ENCODE data around the gene RNPC3.

Gene RNPC3

DNA sequence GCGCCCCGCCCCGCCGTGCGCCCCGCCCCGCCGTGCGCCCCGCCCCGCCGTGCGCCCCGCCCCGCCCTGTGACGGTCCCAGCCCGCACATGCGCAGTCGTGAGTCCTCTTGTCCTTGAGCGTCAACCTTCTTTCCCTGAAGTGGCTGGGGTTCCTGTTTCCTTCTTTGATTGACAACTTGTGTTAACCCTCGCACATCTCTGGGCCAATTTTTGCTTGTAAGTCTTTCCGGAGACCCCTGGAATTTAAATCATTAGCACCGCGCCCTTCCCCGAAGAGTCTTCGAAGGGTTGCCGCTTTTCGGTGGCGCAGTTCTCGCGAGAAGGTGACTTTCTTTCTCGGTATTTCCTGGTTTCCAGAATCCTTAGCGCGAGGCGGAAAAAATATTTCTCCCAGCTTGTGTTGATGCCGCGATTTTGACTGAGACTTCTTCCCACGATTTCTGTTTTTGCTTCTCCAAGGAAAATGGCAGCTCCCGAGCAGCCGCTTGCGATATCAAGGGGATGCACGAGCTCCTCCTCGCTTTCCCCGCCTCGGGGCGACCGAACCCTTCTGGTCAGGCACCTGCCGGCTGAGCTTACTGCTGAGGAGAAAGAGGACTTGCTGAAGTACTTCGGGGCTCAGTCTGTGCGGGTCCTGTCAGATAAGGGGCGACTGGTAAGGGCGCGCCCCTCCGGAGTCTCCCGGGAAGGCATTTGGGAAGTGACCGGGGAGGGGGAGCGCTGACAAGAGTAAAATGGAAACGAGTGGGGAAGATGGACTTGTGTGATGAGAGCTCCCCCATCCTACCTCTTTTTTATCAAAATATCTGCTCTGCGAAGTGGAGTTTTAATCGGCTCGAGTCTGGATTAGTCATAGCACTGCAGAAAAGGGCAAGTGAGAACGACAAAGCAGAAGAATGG is at the start of gene RNPC3:
RNPC3 (plus strand) TSS at position 93 of the 901 bp plus-strand sequence; CDS start at position 465, 372 bp downstream.
- peak; percentile 81 for DNase-seq (ENCODE audit: low read depth)

DNA sequence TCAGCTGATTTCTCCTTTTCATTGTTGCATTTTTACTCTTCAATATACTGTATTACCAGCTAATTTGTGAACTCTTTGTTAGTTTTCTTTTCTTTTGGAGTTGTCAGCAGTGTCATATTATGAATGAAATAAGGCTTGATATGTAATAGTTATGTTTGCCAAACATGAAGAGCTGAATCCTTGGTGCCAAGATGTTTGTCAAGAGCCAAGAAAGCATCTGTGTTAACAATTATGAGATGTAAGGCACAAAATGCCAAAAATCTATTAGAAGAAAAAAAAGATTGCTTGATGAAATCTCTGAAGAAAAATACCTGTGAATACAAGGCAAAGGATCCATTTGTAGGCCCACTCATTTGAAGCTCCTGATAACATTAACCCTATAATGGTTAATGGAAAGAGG is 48.4 kb upstream of the RNPC3 start:
- no peak for DNase-seq (ENCODE audit: low read depth)

GRCh38 chr1:103489935-103490334 is 35.6 kb upstream of the RNPC3 start:
- DNase-seq (ENCODE audit: low read depth), result no peak

DNA sequence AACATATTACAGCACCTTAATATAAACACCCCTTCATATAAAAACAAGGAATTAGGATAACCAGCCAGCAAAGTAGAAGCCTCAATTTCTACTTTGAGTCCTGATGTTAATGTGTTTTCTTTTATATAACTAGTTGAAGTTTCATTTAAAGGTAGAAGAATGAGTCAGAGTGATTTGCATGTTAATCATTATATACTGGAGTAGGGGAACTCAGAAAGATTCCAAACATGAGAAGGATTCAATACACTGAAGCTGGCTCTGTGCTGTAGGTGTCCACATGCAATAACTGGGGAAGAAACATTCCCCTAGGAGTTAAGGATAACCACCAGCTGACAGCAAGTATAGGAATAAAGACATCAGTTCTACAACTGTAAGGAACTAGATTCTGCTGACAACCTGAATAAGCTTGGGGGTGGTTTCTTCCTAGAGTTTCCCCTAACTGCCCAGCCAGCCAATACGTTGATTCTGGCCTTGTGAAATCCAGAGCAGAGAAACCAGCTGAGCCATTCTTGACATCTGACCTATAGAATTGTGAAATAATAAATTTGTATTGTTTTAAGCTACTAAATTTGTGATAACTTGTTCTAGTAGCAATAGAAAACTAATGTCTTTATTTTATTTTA is 33.4 kb upstream of the RNPC3 start:
- no peak for DNase-seq (ENCODE audit: low read depth)

DNA sequence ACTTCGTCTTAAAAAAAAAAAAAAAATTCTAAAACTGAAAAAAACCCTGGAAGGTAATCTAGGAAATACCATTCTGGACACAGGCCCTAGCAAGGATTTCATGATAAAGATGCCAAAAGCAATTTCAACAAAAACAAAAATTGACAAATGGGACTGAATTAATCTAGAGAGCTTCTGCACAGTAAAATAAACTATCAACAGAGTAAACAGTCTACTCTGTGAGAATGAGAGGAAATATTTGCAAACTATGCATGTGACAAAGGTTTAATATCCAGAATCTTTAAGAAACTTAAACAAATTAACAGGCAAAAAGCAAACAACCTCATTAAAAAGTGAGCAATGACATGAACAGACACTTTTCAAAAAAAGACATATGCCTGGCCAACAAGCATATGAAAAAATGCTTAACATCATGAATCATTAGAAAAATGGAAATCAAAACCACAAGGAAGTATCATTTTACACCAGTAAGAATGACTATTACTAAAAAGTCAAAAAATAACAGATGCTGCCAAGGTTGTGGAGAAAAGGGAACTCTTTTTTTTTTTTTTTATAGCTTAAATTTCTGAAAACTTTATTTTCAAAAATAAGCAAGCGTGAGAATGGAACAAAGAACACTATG is 29.4 kb upstream of the RNPC3 start:
- no peak for DNase-seq (ENCODE audit: low read depth)

DNA sequence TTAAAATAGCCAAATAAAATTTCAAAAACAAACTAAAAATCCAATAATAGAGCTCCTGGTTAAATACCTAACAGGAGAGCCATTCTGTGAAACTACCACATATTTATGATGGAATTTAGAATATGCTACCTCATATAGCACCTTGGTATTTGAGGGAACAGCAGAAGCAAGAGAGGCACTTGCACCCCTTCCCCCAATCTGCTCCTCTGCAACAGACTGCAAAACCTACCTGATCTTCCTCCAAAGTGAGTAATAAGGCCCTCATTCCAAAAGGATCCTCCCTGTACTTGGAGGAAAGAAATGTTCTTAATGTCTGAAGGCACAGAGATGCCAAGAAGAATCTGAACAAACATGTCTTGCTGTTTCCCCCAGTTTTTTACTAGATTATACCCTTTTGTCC is 28.1 kb upstream of the RNPC3 start:
- no peak for DNase-seq (ENCODE audit: low read depth)

- no peak for DNase-seq (ENCODE audit: low read depth)
Observed at GRCh38 chr1:103509250-103509649, 16.2 kb upstream of the RNPC3 start.

DNA sequence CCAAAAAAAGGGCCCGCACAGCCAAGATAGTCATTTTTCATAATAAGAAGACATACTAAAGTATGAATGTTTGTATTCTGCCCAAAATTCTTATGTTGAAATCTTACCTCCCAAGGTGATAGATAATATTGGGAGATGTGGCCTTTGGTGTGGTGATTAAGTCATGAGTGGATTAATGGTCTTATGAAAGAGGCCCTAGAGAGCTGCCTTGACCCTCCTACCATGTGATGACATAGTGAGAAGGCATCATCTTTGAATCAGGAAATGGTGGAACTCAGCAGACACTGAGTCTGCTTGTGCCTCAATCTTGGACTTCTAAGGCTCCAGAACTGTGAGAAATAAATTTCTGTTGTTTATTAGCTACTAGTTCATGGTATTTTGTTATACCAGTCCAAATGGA is 11.8 kb upstream of the RNPC3 start:
- no peak for DNase-seq (ENCODE audit: low read depth)

DNA sequence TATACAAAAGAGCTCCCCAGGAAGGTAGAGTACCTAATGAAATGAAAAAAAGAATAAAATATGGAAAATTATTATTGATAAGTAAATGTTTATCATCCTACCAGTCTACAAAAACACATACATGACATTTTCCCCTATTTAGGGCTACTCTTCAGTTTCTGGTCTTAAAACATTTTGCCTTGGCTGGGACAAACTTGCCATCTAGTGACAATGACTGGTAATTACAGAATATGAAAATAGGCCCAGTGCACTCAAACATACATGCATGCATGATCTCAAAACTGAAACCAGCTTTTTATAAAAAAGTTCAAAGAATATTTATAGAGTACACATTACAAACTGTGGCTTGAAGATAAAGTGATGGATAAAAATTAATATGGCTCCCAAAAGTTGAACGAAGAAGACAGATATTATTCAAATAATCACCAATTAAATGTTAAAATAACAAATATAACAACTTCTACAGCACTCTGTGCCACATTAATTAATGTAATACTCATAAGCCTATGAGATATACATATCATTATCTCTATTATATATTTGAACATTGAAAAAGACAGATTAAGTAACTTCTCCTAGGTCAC is 10.5 kb upstream of the RNPC3 start:
- DNase-seq (ENCODE audit: low read depth), result no peak

DNA sequence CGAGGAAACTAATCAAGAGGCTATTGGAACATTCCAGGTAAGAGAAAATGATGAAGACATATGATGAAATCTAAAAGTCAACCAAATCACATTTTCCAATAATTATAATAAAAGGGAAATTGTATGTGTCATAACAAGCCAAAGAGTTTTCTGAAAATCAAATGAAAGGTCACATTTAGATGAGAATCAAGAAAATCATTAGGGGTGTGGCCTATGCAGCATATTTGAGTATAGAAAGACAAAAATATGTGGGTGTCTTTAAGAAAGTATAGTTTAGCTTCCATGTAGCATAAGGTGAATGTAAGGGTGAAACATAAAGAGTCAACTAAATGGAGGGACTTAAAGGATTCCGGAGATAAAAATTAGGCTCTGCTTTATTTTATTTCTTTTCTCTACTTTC is 9.2 kb upstream of the RNPC3 start:
- DNase-seq (ENCODE audit: low read depth), result no peak

GRCh38 chr1:103516693-103517092 is 8.8 kb upstream of the RNPC3 start:
- DNase-seq (ENCODE audit: low read depth), result no peak

DNA sequence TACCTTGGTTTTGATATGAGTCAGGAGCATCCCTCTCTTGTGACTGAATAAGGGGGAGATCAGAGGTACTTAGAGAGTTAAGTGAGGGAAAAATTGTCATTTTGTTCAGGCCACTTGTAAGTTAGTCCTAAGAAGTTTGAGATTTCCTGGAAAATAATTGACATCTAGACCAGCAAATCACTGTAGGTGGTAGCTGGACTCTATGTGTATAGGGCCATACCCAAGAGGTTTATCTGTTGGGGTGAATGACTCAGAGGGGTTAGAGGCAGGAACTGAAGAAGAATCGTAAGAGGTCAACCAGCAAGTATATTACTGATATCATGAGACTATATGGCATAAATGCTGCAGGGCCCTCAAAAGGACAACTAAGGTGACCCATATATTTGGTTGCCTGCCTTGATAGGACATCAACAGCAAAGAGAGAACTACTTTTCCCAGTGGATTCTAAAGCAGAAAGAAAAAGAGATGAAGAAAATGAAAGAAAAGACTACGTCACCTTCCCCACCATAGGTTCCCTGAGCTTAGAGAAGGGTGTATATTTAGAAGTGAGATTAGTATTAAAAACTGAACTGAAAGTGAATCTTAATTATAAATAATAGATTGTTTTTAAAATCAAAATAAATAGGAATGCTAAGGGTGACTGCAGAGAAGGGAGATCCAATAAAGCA is 8.0 kb upstream of the RNPC3 start:
- no peak for DNase-seq (ENCODE audit: low read depth)

GRCh38 chr1:103520822-103521221 is 4.7 kb upstream of the RNPC3 start:
- no peak for DNase-seq (ENCODE audit: low read depth)

- no peak for DNase-seq (ENCODE audit: low read depth)
Observed at GRCh38 chr1:103523346-103523745, 2.2 kb upstream of the RNPC3 start.

- no peak for DNase-seq (ENCODE audit: low read depth)
Observed at GRCh38 chr1:103525114-103525606, 339 bp upstream of the RNPC3 start.

- DNase-seq (ENCODE audit: low read depth), result no peak
Observed at GRCh38 chr1:103527331-103527730, 1.8 kb downstream of the RNPC3 start.

DNA sequence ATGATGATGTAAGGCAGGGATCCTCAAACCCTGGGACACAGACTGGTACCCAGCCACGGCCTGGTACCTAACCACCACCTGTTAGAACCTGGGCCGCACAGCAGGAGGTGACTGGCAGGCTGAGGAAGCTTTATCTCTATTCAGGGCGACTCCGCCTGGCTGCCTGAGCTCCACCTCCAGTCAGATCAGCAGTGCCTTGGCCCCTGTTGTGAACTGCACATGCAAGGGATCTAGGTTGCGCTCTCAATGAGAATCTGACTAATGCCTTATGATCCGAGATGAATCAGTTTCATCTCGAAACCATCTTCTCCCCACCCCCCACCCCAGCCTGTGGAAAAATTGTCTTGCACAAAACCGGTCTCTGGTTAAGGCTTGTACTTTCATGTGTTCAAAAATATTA is 4.2 kb downstream of the RNPC3 start:
- DNase-seq (ENCODE audit: low read depth), result no peak

DNA sequence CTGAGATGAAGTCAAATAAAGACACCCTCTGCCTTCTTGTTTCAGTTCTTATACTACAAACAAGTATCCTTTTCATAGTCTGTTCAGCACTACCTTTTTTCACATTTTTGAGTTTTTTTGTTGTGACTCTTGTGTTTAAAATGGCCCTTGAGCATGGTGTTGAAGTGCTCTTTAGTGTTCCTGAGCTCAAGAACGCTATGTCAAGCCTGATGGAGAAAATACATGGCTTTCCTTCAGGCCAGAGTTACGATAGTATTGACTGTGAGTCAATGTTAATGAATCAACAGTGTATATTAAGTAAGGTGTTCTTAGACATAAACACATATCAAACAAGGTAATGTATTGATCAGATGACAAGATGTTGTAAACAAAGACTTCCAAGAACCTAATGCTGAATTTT is 12.7 kb downstream of the RNPC3 start:
- DNase-seq (ENCODE audit: low read depth), result no peak

DNA sequence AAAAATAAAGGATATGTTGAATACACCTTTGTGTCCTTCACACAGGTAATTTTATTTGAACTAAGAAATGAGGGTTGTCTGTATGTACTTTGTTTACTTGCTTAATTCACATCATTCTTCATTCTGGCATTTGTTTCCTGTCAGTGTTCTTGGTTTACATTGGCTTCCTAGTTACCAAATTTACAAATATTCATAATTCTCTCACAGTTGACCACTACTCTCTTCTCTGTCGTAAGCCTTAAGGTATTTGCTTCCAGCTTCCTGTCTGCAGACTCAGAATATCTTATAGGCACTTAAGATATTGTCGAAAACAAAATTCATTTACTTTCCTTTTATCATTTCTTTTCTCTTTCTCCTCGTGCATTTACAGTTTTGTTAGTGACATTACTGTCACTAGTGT is 15.9 kb downstream of the RNPC3 start:
- no peak for DNase-seq (ENCODE audit: low read depth)

- DNase-seq (ENCODE audit: low read depth), result no peak
Observed at GRCh38 chr1:103546496-103546895, 21.0 kb downstream of the RNPC3 start.

GRCh38 chr1:103547840-103548239 is 22.3 kb downstream of the RNPC3 start:
- DNase-seq (ENCODE audit: low read depth), result no peak

- no peak for DNase-seq (ENCODE audit: low read depth)
Observed at GRCh38 chr1:103560427-103560826, 34.9 kb downstream of the RNPC3 start.
